Mammary epithelial cell (primary cell): Measurements from ENCODE around the gene ZNF462.

Experiments
- EZH2 ChIP-seq: IDR thresholded peaks from 2 replicates; pipeline ENCODE4 v1.6.1; 2012; ENCODE audit warnings: low read length, inconsistent platforms, borderline replicate concordance
- TF ChIP-seq, protein P1 (sequence below), 2 donors: IDR thresholded peaks in 1 of 2; conservative IDR thresholded peaks in 1 of 2; 2 replicates each; pipeline ENCODE4 v1.5.1; 2011 to 2012; ENCODE audit warnings: inconsistent platforms in 2 of 2, low read length in 2 of 2, mild to moderate bottlenecking in 2 of 2, control low read depth in 1 of 2, low read depth in 1 of 2; ENCODE audit not compliant: insufficient read depth in 1 of 2; ENCODE audit errors: extremely low read depth in 1 of 2

DNA sequence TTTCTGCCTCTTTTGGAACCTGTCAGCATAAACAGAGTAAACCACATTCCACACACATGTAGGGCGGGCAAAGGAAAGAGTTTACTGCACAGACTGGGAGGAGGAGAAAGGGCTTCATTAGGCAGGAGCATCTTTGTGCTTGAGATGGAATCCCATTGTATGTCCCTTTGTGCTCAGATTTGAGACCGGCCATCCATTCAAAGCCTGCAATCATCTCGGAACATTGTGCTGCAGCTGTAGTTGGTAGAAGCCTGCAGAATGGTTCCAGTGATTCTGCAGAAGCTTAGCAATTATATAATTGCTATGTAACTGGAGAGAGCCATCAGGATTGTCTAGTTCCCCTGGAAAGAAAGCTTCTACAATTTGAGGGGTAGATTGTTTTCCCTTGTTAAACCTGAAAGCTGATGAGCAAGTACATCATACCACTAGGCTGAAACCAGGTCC is 16.5 kb downstream of the ZNF462 start:
- TF ChIP-seq, protein P1, sequence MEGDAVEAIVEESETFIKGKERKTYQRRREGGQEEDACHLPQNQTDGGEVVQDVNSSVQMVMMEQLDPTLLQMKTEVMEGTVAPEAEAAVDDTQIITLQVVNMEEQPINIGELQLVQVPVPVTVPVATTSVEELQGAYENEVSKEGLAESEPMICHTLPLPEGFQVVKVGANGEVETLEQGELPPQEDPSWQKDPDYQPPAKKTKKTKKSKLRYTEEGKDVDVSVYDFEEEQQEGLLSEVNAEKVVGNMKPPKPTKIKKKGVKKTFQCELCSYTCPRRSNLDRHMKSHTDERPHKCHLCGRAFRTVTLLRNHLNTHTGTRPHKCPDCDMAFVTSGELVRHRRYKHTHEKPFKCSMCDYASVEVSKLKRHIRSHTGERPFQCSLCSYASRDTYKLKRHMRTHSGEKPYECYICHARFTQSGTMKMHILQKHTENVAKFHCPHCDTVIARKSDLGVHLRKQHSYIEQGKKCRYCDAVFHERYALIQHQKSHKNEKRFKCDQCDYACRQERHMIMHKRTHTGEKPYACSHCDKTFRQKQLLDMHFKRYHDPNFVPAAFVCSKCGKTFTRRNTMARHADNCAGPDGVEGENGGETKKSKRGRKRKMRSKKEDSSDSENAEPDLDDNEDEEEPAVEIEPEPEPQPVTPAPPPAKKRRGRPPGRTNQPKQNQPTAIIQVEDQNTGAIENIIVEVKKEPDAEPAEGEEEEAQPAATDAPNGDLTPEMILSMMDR (conservative IDR thresholded peaks at IDR 0.05 in 1 of 2, IDR thresholded peaks at IDR 0.05 in 1 of 2; ENCODE audit: extremely low read depth in 1 of 2, insufficient read depth in 1 of 2, low read depth in 1 of 2, low read length in 2 of 2), result no peak
- no peak for TF ChIP-seq EZH2
